Retinal pigment epithelial cell (primary cell): ENCODE data around the gene PHF20.
A peak's percentile ranks its signal among the peaks of the same experiment; 100 is the strongest.

Experiments
- DNase-seq: peaks from one replicate; pipeline ENCODE4 v3.0.0-alpha.2; 2010; ENCODE audit warnings: low read depth
- H3K4me3 ChIP-seq: 2 replicates; pipeline ENCODE4 v1.5.1; 2011; ENCODE audit warnings: mild to moderate bottlenecking, low read length, control low read depth, moderate library complexity
- TF ChIP-seq, protein P1 (sequence below): conservative IDR thresholded peaks from 2 replicates; pipeline ENCODE4 v1.5.1; 2011; ENCODE audit warnings: low read depth, low read length, control low read depth, inconsistent platforms

Gene PHF20

DNA sequence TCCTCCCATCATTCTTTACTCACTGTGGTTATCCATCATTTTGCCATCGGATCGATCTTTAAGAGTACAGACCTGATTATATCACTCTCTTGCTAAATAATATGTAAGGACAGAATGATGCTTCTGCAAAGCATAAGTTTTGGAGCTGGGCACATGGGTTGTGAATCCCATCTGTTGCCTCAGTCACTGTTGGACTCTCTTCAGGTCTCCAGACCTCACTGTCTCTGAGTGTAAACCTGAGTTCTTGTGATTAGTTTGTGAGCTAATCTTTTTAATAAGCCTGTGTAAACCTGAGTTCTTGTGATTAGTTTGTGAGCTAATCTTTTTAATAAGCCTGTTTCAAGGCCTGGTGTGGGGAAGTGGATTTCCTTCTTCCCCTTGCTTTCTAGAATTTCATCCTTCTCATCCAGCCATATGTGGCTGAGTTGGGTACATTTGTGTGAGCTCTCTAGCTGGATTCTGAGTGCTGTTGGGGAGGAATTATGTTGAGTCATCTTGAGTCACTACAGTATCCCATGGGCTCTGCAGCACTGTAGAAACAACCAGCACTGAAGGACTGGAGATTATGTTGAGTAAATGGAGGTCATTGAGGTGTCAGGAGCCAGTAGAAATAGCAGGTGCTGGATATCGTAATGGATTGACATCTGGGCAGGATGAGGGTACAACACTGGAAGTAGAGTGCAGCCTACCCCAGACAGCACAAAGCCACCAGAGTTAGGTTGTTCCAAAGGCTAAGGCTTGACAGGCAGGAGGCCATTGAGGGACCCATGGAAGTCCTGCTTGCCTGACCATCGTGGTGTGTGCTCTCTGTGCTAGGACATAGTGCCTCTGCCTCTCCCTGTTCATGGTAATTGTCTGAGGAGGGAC lies 130.1 kb downstream of the PHF20 start:
- TF ChIP-seq, protein P1, sequence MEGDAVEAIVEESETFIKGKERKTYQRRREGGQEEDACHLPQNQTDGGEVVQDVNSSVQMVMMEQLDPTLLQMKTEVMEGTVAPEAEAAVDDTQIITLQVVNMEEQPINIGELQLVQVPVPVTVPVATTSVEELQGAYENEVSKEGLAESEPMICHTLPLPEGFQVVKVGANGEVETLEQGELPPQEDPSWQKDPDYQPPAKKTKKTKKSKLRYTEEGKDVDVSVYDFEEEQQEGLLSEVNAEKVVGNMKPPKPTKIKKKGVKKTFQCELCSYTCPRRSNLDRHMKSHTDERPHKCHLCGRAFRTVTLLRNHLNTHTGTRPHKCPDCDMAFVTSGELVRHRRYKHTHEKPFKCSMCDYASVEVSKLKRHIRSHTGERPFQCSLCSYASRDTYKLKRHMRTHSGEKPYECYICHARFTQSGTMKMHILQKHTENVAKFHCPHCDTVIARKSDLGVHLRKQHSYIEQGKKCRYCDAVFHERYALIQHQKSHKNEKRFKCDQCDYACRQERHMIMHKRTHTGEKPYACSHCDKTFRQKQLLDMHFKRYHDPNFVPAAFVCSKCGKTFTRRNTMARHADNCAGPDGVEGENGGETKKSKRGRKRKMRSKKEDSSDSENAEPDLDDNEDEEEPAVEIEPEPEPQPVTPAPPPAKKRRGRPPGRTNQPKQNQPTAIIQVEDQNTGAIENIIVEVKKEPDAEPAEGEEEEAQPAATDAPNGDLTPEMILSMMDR: no peak
- H3K4me3 ChIP-seq: no peak overlapping the region
- peak; percentile 92 for DNase-seq

DNA sequence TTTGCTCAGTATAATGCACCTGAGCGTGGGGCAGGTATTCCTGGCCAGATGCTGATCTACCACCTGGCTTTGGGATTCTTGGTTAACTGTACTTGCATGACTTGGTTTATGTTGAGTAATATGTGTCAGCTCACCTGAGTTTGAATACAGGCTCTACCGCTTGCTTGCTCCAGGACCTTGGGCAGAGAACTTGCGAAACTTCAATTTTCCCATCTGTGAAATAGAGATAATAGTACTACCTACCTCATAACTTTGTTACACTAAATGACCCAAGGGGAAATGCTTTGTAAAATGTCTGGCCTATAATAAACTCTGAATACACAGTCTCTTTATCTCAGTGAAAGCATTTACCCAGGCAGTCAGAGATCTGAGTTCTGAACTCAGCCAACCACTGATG lies 130.7 kb downstream of the PHF20 start:
- no peak overlapping the region for H3K4me3 ChIP-seq
- TF ChIP-seq, protein P1: no peak
- no peak for DNase-seq

DNA sequence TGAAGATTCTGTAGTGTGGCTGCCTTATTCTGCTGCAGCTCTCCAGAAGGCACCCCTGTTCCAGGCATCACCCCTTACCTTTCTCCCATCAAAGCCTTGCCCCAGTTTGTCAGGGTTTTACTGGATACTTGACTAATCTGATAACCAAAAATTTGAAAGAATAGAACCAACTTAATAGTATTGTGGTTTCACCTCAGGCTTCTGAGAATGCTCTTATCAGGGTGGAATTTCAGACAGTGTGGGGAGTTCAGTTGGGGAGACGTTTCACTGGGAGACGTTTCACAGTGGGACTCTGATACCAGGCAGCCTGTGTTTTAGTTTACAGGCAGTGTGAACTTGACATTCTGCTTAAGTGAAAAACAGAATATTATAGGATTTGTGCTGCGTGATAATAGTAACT lies 132.0 kb downstream of the PHF20 start:
- TF ChIP-seq, protein P1: no peak
- no peak overlapping the region for H3K4me3 ChIP-seq
- no peak for DNase-seq

DNA sequence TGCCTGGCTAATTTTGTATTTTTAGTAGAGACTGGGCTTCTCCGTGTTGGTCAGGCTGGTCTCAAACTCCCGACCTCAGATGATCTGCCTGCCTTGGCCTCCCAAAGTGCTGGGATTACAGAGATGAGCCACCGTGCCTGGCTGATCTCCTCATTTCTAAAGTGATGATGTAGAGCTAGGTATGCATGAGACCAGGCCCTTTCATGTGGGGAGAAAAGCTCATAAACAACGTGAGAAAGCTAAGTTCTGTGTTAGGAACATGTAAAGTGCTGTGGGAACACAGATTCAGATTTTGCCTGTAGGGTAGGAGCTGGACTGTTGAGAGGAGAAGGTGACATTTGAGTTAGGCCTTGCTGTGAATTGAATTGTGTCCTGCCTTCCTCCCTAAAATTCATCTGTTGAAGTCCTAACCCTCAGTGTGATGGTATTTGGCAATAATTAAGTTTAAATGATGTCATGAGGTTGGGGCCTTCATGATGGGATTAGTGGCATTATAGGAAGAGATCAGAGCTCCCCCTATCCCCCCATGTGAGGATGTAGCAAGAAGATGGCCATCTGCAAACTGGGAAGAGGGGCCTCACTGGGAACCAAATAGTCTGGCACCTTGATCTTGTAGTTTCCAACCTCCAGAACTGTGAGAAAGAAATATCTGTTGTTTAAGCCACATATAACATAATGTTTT lies 133.3 kb downstream of the PHF20 start:
- no peak for DNase-seq
- TF ChIP-seq, protein P1: no peak
- H3K4me3 ChIP-seq: no peak overlapping the region

DNA sequence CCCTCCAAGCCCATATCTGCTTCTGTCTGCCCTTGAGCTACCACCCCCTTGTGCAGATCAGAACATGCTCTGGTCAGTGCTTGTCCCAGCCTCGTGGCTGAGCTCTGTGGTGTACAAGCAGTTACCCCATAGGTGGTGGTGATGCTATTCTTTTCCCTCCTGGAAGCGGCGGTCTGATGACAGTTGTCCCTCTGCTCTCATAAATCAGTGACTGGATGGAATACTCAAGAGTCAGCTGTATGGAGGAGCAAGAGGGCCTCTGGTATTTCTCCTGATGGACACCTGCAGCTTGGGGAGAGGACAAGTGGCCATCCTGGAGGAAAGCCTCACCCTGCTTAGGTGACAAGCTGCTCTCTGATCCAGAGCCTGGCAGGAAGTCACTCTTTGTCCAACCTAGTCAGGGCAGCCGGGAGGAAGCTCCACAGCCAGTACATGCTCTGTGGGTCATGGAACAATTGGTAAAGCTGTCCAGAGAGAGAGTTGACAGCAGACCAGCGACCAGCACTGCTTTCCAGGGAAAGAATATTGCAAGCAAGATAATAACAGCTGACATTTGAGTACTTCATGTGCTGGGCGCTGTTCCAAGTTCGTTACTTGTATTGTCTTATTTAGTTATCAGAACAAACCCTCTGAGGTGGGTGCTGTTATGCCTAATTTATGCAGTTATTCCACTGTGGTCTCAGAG lies 135.3 kb downstream of the PHF20 start:
- no peak for DNase-seq
- TF ChIP-seq, protein P1: no peak
- no peak overlapping the region for H3K4me3 ChIP-seq

DNA sequence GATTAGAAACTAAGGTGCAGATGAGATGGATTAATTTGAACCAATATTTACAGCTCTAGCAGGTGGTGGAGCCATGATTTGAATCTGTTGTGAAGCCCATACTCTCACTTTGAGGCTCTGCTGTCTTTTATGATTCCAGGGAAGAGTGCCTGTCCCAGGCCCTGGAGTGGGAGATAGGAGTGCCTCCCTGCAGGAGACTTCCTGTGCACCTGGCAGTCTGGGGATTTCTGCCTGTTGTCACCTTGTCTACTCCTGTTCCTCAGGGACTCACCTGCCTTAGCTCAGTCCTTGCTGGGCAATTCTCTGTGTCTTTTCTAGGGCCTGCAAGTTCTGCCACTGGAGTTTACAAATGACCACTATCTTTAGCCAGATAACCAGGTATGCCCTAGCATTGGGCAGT lies 136.2 kb downstream of the PHF20 start:
- DNase-seq: no peak
- H3K4me3 ChIP-seq: no peak overlapping the region
- TF ChIP-seq, protein P1: no peak
